ENCODE data around the gene SPEN. TPM values are rescaled to one million over a fixed set of nuclear protein-coding genes. Genes with fewer than 3 reads are reported as not detected.

Gene SPEN
- total and polyA plus RNA-seq, 9 of the 15 experiments (the other 6 are each of a cell fraction or from before 2014, with no cell fraction given): 5.7 to 87.5 (median 27.2) TPM

- TF ChIP-seq ZNF395 (CRISPR knock-in tag; IDR thresholded peaks at IDR 0.05) (peak; percentile 91), ZNF586 (CRISPR knock-in tag; conservative IDR thresholded peaks at IDR 0.05) (no peak; the same call in 1 of the 2 replicates), ZNF212 (CRISPR knock-in tag; IDR thresholded peaks at IDR 0.05) (peak; percentile 44; the same call in 1 of the 2 replicates), PCBP1 (IDR thresholded peaks at IDR 0.05; ENCODE audit: low read depth, low read length, poor library complexity, severe bottlenecking) (no peak), NFE2 (IDR thresholded peaks at IDR 0.05; ENCODE audit: low read depth) (no peak), SP2 (IDR thresholded peaks at IDR 0.05; ENCODE audit: extremely low read depth, low read depth, low read length, poor library complexity, severe bottlenecking) (no peak), MCM5 (IDR thresholded peaks at IDR 0.05; ENCODE audit: low read depth) (no peak), HBP1 (CRISPR knock-in tag; IDR thresholded peaks at IDR 0.05) (no peak), GABPA (tag; conservative IDR thresholded peaks at IDR 0.05; ENCODE audit: low read depth) (no peak; the same call in 1 of the 2 replicates), LEF1 (IDR thresholded peaks at IDR 0.05) (no peak), ERF (CRISPR knock-in tag; IDR thresholded peaks at IDR 0.05) (peak; percentile 90), SFPQ (IDR thresholded peaks at IDR 0.05; ENCODE audit: low read depth, low read length) (no peak), ESRRB (CRISPR knock-in tag; IDR thresholded peaks at IDR 0.05; ENCODE audit: borderline replicate concordance) (no peak), ZHX1 (conservative IDR thresholded peaks at IDR 0.05; ENCODE audit: low read length) (0 out of 2 replicates have a peak, but pooled peaks have one; percentile 27), GTF2B (IDR thresholded peaks at IDR 0.05; ENCODE audit: extremely low read depth, insufficient read length) (no peak)
These were observed at the start of gene SPEN (continued) for GRCh38 chr1:15847100-15847892.

Measured in K562 (cell line).